Endothelial cell of umbilical vein (primary cell): ENCODE measurements around the gene POLRMT. TPM values are rescaled to one million over a fixed set of nuclear protein-coding genes. Genes with fewer than 3 reads are reported as not detected.

ENCODE experiments used
- BruUV-seq: library from RNA; stranded (reverse); fragments of 400-500 nt; replicated peaks from 2 replicates; lab custom pipeline; 2021; lab: Mats Ljungman, UMichigan
- CTCF ChIA-PET: fragments of 300-600, 350-600 bp; sonication (Branson Sonifier 250); formaldehyde crosslinking; loops from one replicate; lab custom pipeline; 2021; ENCODE audit warnings: antibody characterized with exemption, inconsistent platforms; lab: Charles Lee
- POLR2A ChIA-PET: fragments of 300-600, 350-600 bp; sonication (Branson Sonifier 250); formaldehyde crosslinking; loops from one replicate; lab custom pipeline; 2021; ENCODE audit warnings: antibody characterized with exemption, inconsistent platforms; lab: Charles Lee
- DNase-seq: peaks from one replicate; pipeline ENCODE4 v3.0.0-alpha.2; 2011; ENCODE audit warnings: low read depth, low spot score
- FAIRE-seq: peaks from 2 replicates; lab custom pipeline; 2011; peaks lifted over from hg19 to GRCh38; lab: Jason Lieb, UNC
- H2AFZ ChIP-seq: 2 replicates; pipeline ENCODE4 v1.6.0; 2012; ENCODE audit warnings: low read depth, low read length, control low read depth, inconsistent platforms
- H3K27ac ChIP-seq: 2 replicates; pipeline ENCODE4 v1.5.1; 2011; ENCODE audit warnings: low read depth, mild to moderate bottlenecking, control low read depth, low read length, moderate library complexity; ENCODE audit not compliant: insufficient read depth
- H3K27me3 ChIP-seq, 2 experiments: 2 replicates each; pipeline versions ENCODE4 v1.6.0 to v1.6.1; 2011; ENCODE audit warnings: low read length in 2 of 2, mixed read lengths in 1 of 2; ENCODE audit not compliant: control insufficient read depth in 2 of 2, insufficient read depth in 2 of 2
- H3K36me3 ChIP-seq, 2 experiments: 2 replicates in 1 of 2; 3 replicates in 1 of 2; pipeline ENCODE4 v1.5.1; 2011; ENCODE audit warnings: low read length in 2 of 2, mild to moderate bottlenecking in 1 of 2, moderate library complexity in 1 of 2; ENCODE audit not compliant: control insufficient read depth in 2 of 2, insufficient read depth in 2 of 2; ENCODE audit errors: extremely low read depth in 1 of 2
- H3K4me1 ChIP-seq: 3 replicates; pipeline ENCODE4 v1.5.1; 2011; ENCODE audit warnings: mild to moderate bottlenecking, low read length; ENCODE audit not compliant: control insufficient read depth, insufficient read depth; ENCODE audit errors: extremely low read depth
- H3K4me2 ChIP-seq: 2 replicates; pipeline ENCODE4 v1.6.1; 2011; ENCODE audit warnings: low read length, control low read depth, mixed read lengths; ENCODE audit not compliant: insufficient read depth
- H3K4me3 ChIP-seq, 3 experiments: fragments of 200-600 bp in 1 of 3; sonication (generic), shearing (Covaris generic) in 1 of 3; replicated peaks in 1 of 3; 2 replicates each; pipeline ENCODE4 v1.5.1; 2011 to 2016; ENCODE audit warnings: control low read depth in 3 of 3, low read length in 3 of 3, mild to moderate bottlenecking in 2 of 3, inconsistent platforms in 1 of 3, low read depth in 1 of 3, moderate library complexity in 1 of 3; ENCODE audit not compliant: insufficient read depth in 1 of 3
- H3K79me2 ChIP-seq: 2 replicates; pipeline ENCODE4 v1.6.0; 2012; ENCODE audit warnings: low read length, inconsistent platforms; ENCODE audit not compliant: control insufficient read depth, insufficient read depth
- H3K9ac ChIP-seq: replicated peaks from 2 replicates; pipeline ENCODE3; 2011; ENCODE audit warnings: low read length, control low read depth; ENCODE audit not compliant: insufficient read depth; ENCODE audit errors: extremely low read depth
- H3K9me1 ChIP-seq: replicated peaks from 3 replicates; pipeline ENCODE4 v1.6.0; 2011; ENCODE audit warnings: mild to moderate bottlenecking, low read length; ENCODE audit not compliant: control insufficient read depth, insufficient read depth; ENCODE audit errors: extremely low read depth
- H3K9me3 ChIP-seq: replicated peaks from 2 replicates; pipeline ENCODE4 v1.5.1; 2012; ENCODE audit warnings: low read length, inconsistent platforms; ENCODE audit not compliant: control insufficient read depth, insufficient read depth
- H4K20me1 ChIP-seq: replicated peaks from 2 replicates; pipeline ENCODE3; 2011; ENCODE audit warnings: mild to moderate bottlenecking, low read length; ENCODE audit not compliant: control insufficient read depth, insufficient read depth; ENCODE audit errors: extremely low read depth
- EZH2 ChIP-seq: IDR thresholded peaks from 2 replicates; pipeline ENCODE4 v1.6.1; 2012; ENCODE audit warnings: borderline replicate concordance, low read depth, mild to moderate bottlenecking, moderate library complexity, low read length, inconsistent platforms; ENCODE audit not compliant: severe bottlenecking
- GATA2 ChIP-seq: IDR thresholded peaks from 2 replicates; pipeline ENCODE4 v1.7.0; 2011; ENCODE audit warnings: low read depth, mild to moderate bottlenecking, moderate library complexity, mixed read lengths, low read length; ENCODE audit not compliant: insufficient read length, insufficient read depth
- JUN ChIP-seq: IDR thresholded peaks from 2 replicates; pipeline ENCODE4 v1.6.1; 2011; ENCODE audit warnings: borderline replicate concordance, low read depth; ENCODE audit not compliant: insufficient read length, insufficient read depth
- MYC ChIP-seq: IDR thresholded peaks from one replicate; pipeline ENCODE4 v1.6.1; 2011; ENCODE audit warnings: mild to moderate bottlenecking, low read depth, low read length
- POLR2A ChIP-seq: IDR thresholded peaks from 2 replicates; pipeline ENCODE4 v1.6.1; 2012; ENCODE audit warnings: low read depth, mild to moderate bottlenecking, control low read depth, low read length
- POLR2AphosphoS5 ChIP-seq: IDR thresholded peaks from 2 replicates; pipeline ENCODE4 v1.6.1; 2012; ENCODE audit warnings: low read depth, mild to moderate bottlenecking, control low read depth, low read length, moderate library complexity; ENCODE audit not compliant: insufficient read depth
- dilution Hi-C: fragments of 300-500 bp; cut with MboI; formaldehyde crosslinking; loops from one replicate; pipeline ENCODE4 v1.15.0; 2019; ENCODE audit warnings: low sequenced_read_pairs; ENCODE audit not compliant: extremely low pct_ligation_motif_present
- intact Hi-C: fragments of 100-400 bp; cut with micrococcal nuclease; formaldehyde crosslinking; loops from one replicate; pipeline ENCODE4 v1.10.0; 2022
- polyA plus RNA-seq, 4 experiments: library from polyadenylated mRNA; depleted of rRNA in 3 of 4; stranded (reverse) in 3 of 4; unstranded in 1 of 4; fragments of >200 nt; gene quantifications; 2 replicates each; pipeline versions ENCODE4 v1.2.1 to v1.2.3, GENCODE V29; 2011 to 2012; ENCODE audit warnings: missing spikeins in 1 of 4
- total RNA-seq: library from RNA; stranded (reverse); gene quantifications from 2 replicates; pipeline ENCODE4 v1.2.3, GENCODE V29; 2021
- TF ChIP-seq, protein P1 (sequence below): IDR thresholded peaks from 2 replicates; pipeline ENCODE4 v1.6.1; 2011; ENCODE audit not compliant: insufficient read depth, insufficient read length
- TF ChIP-seq, protein P2 (sequence below), 2 donors: IDR thresholded peaks; 1 replicate in 1 of 2; 2 replicates in 1 of 2; pipeline ENCODE4 v1.5.1; 2011; ENCODE audit warnings: low read length in 2 of 2, mild to moderate bottlenecking in 2 of 2, moderate library complexity in 2 of 2, control low read depth in 1 of 2, inconsistent platforms in 1 of 2, low read depth in 1 of 2; ENCODE audit not compliant: insufficient read depth in 1 of 2; ENCODE audit errors: extremely low read depth in 1 of 2

The POLRMT gene
- total and polyA plus RNA-seq, 2 donors (not counting 3 experiments of a cell fraction or from before 2014, with no cell fraction given): 38.9 to 50.6 TPM

DNA sequence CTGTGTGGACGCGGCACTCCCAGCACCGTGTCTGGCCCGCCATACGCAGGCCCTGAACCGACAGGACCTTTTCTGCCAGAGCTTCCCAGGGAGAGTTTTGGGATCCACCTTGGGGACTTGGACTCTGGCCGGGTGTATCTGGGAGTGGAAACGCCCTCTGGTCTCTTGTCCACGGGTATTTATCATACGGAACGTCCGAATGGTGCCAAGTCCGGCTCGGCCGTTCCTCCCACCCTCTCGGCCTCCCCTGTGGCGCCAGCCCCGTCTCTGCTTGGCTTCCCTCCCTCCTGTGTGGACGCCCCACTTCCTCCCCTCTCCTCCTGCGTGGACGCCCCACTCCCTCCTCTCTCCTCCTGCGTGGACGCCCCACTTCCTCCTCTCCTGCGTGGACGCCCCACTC, 31.5 kb downstream of the POLRMT start:
- Histone ChIP-seq H3K4me3 (no peak overlapping the region), H3K4me2 (no peak overlapping the region), H4K20me1 (no peaks in the 10 kb centered on the region), H3K4me1 (no peaks in the 10 kb centered on the region), H3K9me1 (no peaks in the 10 kb centered on the region), H3K36me3 (no peaks in the 10 kb centered on the region), H3K27me3 (no peaks in the 10 kb centered on the region), H3K9ac (no peak overlapping the region), H2AFZ (no peak overlapping the region), H3K9me3 (no peaks in the 10 kb centered on the region), H3K27ac (no peak overlapping the region), H3K79me2 (no peaks in the 10 kb centered on the region)
- ChIA-PET CTCF (no interaction called here), POLR2A (no interaction called here)
- BruUV-seq: no TSS peak
- TF ChIP-seq JUN (no peak), POLR2AphosphoS5 (no peak), MYC (no peak), POLR2A (no peak), EZH2 (no peak), GATA2 (no peak)
- TF ChIP-seq, protein P1, sequence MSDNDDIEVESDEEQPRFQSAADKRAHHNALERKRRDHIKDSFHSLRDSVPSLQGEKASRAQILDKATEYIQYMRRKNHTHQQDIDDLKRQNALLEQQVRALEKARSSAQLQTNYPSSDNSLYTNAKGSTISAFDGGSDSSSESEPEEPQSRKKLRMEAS: no peak
- TF ChIP-seq, protein P2, sequence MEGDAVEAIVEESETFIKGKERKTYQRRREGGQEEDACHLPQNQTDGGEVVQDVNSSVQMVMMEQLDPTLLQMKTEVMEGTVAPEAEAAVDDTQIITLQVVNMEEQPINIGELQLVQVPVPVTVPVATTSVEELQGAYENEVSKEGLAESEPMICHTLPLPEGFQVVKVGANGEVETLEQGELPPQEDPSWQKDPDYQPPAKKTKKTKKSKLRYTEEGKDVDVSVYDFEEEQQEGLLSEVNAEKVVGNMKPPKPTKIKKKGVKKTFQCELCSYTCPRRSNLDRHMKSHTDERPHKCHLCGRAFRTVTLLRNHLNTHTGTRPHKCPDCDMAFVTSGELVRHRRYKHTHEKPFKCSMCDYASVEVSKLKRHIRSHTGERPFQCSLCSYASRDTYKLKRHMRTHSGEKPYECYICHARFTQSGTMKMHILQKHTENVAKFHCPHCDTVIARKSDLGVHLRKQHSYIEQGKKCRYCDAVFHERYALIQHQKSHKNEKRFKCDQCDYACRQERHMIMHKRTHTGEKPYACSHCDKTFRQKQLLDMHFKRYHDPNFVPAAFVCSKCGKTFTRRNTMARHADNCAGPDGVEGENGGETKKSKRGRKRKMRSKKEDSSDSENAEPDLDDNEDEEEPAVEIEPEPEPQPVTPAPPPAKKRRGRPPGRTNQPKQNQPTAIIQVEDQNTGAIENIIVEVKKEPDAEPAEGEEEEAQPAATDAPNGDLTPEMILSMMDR (IDR thresholded peaks at IDR 0.05; ENCODE audit: extremely low read depth in 1 of 2, insufficient read depth in 1 of 2, low read depth in 1 of 2, low read length in 2 of 2): no peak
- no peak for DNase-seq
- FAIRE-seq: no peak
- intact Hi-C loops (no loop called here), dilution Hi-C loops (no loop called here)
